OCI-LY7 (cell line): ENCODE measurements around the gene TRIM8. TPM values are rescaled to one million over a fixed set of nuclear protein-coding genes. Genes with fewer than 3 reads are reported as not detected.

Experiments used
- BruUV-seq: library from RNA; stranded (reverse); fragments of 400-500 nt; replicated peaks from 2 replicates; lab custom pipeline; 2021; lab: Mats Ljungman, UMichigan
- CTCF ChIA-PET: fragments of 300-600 bp; sonication (Branson Sonifier 250); formaldehyde crosslinking; loops from one replicate; lab custom pipeline; 2022; ENCODE audit warnings: antibody characterized with exemption; ENCODE audit not compliant: unreplicated experiment; lab: Charles Lee
- POLR2A ChIA-PET: fragments of 300-600 bp; sonication (Branson Sonifier 250); formaldehyde crosslinking; loops from one replicate; lab custom pipeline; 2022; ENCODE audit warnings: antibody characterized with exemption; lab: Charles Lee
- DNase-seq: peaks from one replicate; pipeline ENCODE4 v3.0.0-alpha.2; 2015; ENCODE audit warnings: low spot score
- H2AFZ ChIP-seq: fragments of 200-600 bp; sonication (generic), shearing (Covaris generic); 2 replicates; pipeline ENCODE4 v1.6.1; 2014; ENCODE audit warnings: mild to moderate bottlenecking, antibody characterized with exemption, low read length, moderate library complexity
- H3K27ac ChIP-seq: fragments of 200-600 bp; sonication (generic); 2 replicates; pipeline ENCODE4 v1.5.1; 2014; ENCODE audit warnings: mixed run types, low read depth, mild to moderate bottlenecking, moderate library complexity, low read length, inconsistent platforms; ENCODE audit not compliant: poor library complexity, severe bottlenecking
- H3K36me3 ChIP-seq: fragments of 200-600 bp; sonication (generic); 2 replicates; pipeline ENCODE4 v1.6.1; 2014; ENCODE audit warnings: mild to moderate bottlenecking, antibody characterized with exemption, low read length, moderate library complexity, mixed read lengths; ENCODE audit not compliant: insufficient read depth
- H3K4me1 ChIP-seq: fragments of 200-600 bp; sonication (generic); 2 replicates; pipeline ENCODE4 v1.5.1; 2014; ENCODE audit warnings: mild to moderate bottlenecking, low read length; ENCODE audit not compliant: insufficient read depth, poor library complexity, severe bottlenecking
- H3K4me2 ChIP-seq: fragments of 200-600 bp; sonication (generic); 2 replicates; pipeline ENCODE4 v1.6.1; 2014; ENCODE audit warnings: mild to moderate bottlenecking, low read length
- H3K4me3 ChIP-seq: fragments of 200-600 bp; sonication (generic); 2 replicates; pipeline ENCODE4 v1.5.1; 2014; ENCODE audit warnings: mild to moderate bottlenecking, low read depth, low read length; ENCODE audit not compliant: poor library complexity, severe bottlenecking
- H3K79me2 ChIP-seq: fragments of 200-600 bp; sonication (generic); 2 replicates; pipeline ENCODE4 v1.6.1; 2016; ENCODE audit warnings: low read depth, mild to moderate bottlenecking, low read length, moderate library complexity, mixed read lengths; ENCODE audit not compliant: insufficient read depth
- H3K9me2 ChIP-seq: fragments of 200-600 bp; sonication (generic); 2 replicates; pipeline ENCODE4 v1.6.1; 2016; ENCODE audit warnings: mild to moderate bottlenecking, low read length, mixed read lengths; ENCODE audit not compliant: insufficient read depth
- H3K9me3 ChIP-seq: fragments of 200-600 bp; sonication (generic); 2 replicates; pipeline ENCODE4 v1.6.1; 2014; ENCODE audit warnings: mild to moderate bottlenecking, mixed run types, low read length, mixed read lengths
- H4K20me1 ChIP-seq: fragments of 200-600 bp; sonication (generic); 2 replicates; pipeline ENCODE4 v1.6.1; 2014; ENCODE audit warnings: mild to moderate bottlenecking, antibody characterized with exemption, low read length, moderate library complexity, mixed read lengths; ENCODE audit not compliant: insufficient read depth
- EZH2phosphoT487 ChIP-seq: fragments of 200-600 bp; sonication (generic); IDR thresholded peaks from 2 replicates; pipeline ENCODE4 v1.6.1; 2018; ENCODE audit warnings: low read depth, borderline replicate concordance, mild to moderate bottlenecking, mixed run types, antibody characterized with exemption, low read length, moderate library complexity, mixed read lengths
- intact Hi-C: fragments of 100-400 bp; cut with micrococcal nuclease; formaldehyde crosslinking; loops from one replicate; pipeline ENCODE4 v1.10.0; 2022; ENCODE audit not compliant: unreplicated experiment
- total RNA-seq, 2 experiments: library from RNA; depleted of rRNA in 1 of 2; stranded (reverse); fragments of >200 nt in 1 of 2; shearing (Covaris generic) in 1 of 2; gene quantifications; 2 replicates each; pipeline ENCODE4 v1.2.3, GENCODE V29; 2014 to 2022
- TF ChIP-seq, protein P1 (sequence below): fragments of 200-600 bp; sonication (generic); conservative IDR thresholded peaks from 2 replicates; pipeline ENCODE4 v1.5.1; 2014; ENCODE audit warnings: mild to moderate bottlenecking, antibody characterized with exemption, low read length, moderate library complexity, mixed read lengths

Gene TRIM8
- total RNA-seq, 2 experiments from 2014 or later, result 54.2 to 92.1 TPM

DNA sequence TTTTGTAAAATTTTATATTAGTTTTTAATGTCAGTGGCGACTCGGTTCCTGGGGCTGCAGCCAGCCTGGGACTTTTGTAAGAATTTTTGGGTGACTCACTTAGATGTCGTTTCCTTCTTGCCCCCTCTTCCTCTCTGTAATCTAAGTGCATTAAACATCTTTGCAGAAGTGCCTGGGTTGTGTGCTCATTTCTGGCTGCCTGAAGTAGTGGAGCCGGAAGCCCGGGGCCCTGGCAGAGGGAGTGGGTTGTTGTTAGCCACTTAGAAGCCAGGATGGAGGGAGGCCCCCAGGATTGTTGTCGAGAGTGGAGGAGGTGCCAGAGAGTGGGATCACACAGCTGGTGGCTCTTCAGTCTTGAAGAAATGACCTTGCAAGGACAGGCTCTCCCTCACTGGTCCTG, 11.0 kb upstream of the TRIM8 start:
- POLR2A ChIA-PET, result no interaction called here
- H4K20me1 ChIP-seq, result no peaks in the 10 kb centered on the region

DNA sequence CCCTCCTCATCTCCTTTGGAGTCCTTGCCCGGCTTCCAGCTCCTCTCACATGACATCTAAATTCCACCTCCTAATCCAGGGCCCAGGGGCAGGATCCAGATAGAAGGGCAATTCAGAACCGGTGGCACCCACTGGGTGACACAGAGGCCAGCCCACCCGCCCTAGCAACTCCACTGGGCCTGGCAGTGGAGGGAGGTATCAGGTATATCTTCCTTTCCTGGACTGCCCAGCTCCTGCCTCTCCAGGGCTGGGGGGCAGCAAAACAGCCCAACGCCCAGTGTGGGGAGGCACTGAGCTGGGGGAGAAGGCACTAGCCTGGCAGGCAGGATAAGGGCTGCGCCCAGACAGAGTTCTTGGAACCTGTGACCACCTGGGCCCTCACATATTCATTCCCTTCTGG, 10.4 kb upstream of the TRIM8 start:
- ChIA-PET CTCF (no interaction called here), POLR2A (no interaction called here)
- no TSS peak for BruUV-seq
- Histone ChIP-seq H3K27ac (no peak overlapping the region), H3K4me2 (no peak overlapping the region), H3K9me3 (no peaks in the 10 kb centered on the region), H2AFZ (no peak overlapping the region), H3K9me2 (no peaks in the 10 kb centered on the region), H4K20me1 (no peaks in the 10 kb centered on the region), H3K4me1 (peaks cover 31% of the 10 kb centered on the region), H3K36me3 (no peaks in the 10 kb centered on the region), H3K79me2 (no peaks in the 10 kb centered on the region), H3K4me3 (no peak overlapping the region)
- intact Hi-C loops, result no loop called here
- TF ChIP-seq, protein P1, sequence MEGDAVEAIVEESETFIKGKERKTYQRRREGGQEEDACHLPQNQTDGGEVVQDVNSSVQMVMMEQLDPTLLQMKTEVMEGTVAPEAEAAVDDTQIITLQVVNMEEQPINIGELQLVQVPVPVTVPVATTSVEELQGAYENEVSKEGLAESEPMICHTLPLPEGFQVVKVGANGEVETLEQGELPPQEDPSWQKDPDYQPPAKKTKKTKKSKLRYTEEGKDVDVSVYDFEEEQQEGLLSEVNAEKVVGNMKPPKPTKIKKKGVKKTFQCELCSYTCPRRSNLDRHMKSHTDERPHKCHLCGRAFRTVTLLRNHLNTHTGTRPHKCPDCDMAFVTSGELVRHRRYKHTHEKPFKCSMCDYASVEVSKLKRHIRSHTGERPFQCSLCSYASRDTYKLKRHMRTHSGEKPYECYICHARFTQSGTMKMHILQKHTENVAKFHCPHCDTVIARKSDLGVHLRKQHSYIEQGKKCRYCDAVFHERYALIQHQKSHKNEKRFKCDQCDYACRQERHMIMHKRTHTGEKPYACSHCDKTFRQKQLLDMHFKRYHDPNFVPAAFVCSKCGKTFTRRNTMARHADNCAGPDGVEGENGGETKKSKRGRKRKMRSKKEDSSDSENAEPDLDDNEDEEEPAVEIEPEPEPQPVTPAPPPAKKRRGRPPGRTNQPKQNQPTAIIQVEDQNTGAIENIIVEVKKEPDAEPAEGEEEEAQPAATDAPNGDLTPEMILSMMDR, result no peak
- TF ChIP-seq EZH2phosphoT487, result no peak
- no peak for DNase-seq

More for the DNA sequence above, 11.0 kb upstream of the TRIM8 start:
- DNase-seq, result peak; percentile 37
- CTCF ChIA-PET, result no interaction called here
- no TSS peak for BruUV-seq
- H2AFZ ChIP-seq, result no peak overlapping the region
- no peaks in the 10 kb centered on the region for H3K9me3 ChIP-seq
- H3K36me3 ChIP-seq, result no peaks in the 10 kb centered on the region
- intact Hi-C loops, result no loop called here
- no peak overlapping the region for H3K4me2 ChIP-seq
- H3K9me2 ChIP-seq, result no peaks in the 10 kb centered on the region
- H3K79me2 ChIP-seq, result no peaks in the 10 kb centered on the region
- TF ChIP-seq, protein P1, result no peak
- TF ChIP-seq EZH2phosphoT487, result no peak
- H3K27ac ChIP-seq, result no peak overlapping the region
- no peak overlapping the region for H3K4me3 ChIP-seq
- H3K4me1 ChIP-seq, result peaks cover 31% of the 10 kb centered on the region

DNA sequence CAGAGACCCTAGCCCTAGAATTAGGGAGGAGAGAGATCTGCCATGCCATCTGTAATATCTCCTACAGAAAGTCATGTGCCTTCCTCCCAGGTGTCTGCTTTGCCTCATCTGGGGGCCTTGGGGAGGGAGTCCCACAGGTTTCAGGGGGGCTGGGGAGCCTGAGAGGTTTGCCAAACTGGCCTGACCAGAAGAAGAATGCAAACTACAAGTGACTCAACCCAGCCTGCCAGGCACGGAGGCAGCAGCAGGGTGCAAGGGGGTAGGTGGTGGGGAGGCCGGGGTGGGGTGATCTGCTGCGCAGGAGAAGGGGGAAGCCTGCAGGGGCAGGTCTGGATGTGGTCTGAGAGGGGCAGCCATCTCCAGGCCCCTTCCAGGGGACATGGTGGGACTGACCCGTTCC, 9.6 kb upstream of the TRIM8 start:
- BruUV-seq, result no TSS peak
- Histone ChIP-seq H3K27ac (no peak overlapping the region), H2AFZ (no peak overlapping the region; the same call in 1 of the 2 replicates), H3K4me3 (no peak overlapping the region), H3K9me2 (no peaks in the 10 kb centered on the region), H3K79me2 (no peaks in the 10 kb centered on the region), H3K4me1 (peaks cover 31% of the 10 kb centered on the region), H3K4me2 (no peak overlapping the region), H3K36me3 (no peaks in the 10 kb centered on the region), H4K20me1 (no peaks in the 10 kb centered on the region), H3K9me3 (no peaks in the 10 kb centered on the region)
- ChIA-PET POLR2A (interaction anchor here (0.6 kb wide), 1 partner anchor 111 kb away, joined by 3 read pairs; no protein-coding TSS in a partner anchor), CTCF (no interaction called here)
- intact Hi-C loops, result no loop called here
- no peak for TF ChIP-seq EZH2phosphoT487
- TF ChIP-seq, protein P1, result no peak
- no peak for DNase-seq
